GM21447 (cell line): ENCODE measurements around the gene PCDHB3.
"Not testable (repeated sequence)": the region's sequence is repeated elsewhere in the genome, so short reads cannot be mapped to it uniquely, and the experiment has no call there.

Experiments
- ATAC-seq: cut with Tn5 transposase; IDR thresholded peaks from one replicate; pipeline ENCODE4 v1.9.1; 2021; ENCODE audit not compliant: unreplicated experiment

The PCDHB3 gene

DNA sequence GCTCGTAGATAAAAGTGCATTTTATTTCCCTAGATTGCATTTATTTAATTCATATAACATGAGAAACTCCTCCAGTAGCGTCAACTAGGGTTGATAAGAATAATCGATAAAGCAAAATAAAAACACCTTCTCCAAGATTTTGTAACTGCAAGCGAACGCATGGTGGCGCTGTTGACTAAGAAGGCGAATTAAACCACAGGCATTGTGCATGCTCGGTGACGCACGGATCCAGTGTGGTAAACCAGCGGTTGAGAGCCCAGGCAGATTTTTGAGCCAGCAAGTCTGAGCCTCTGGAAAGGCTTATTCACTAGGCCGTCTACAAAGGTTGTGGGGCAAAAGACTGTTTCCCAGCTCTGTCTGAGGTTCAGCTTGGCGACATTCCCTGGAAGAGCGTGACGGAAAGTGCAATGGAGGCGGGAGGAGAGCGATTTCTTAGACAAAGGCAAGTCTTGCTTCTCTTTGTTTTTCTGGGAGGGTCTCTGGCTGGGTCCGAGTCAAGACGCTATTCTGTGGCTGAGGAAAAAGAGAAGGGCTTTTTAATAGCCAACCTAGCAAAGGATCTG, at the start of gene PCDHB3:
Gene PCDHB3 (plus strand): TSS at position 231 of the 563 bp plus-strand sequence. CDS start 177 bp downstream, at position 408.
- ATAC-seq = no peak

GRCh38 chr5:141050622-141051520, 49.4 kb upstream of the PCDHB3 start, which contains the start of gene PCDHB1:
TSS of gene PCDHB1 (plus strand) at chr5:141051374. CDS start at chr5:141051471, 97 bp downstream.
- ATAC-seq = no peak

- no peak for ATAC-seq
Observed at GRCh38 chr5:141051521-141051866, 48.8 kb upstream of the PCDHB3 start.

- no peak for ATAC-seq
Observed at GRCh38 chr5:141077826-141078225, 22.4 kb upstream of the PCDHB3 start.

DNA sequence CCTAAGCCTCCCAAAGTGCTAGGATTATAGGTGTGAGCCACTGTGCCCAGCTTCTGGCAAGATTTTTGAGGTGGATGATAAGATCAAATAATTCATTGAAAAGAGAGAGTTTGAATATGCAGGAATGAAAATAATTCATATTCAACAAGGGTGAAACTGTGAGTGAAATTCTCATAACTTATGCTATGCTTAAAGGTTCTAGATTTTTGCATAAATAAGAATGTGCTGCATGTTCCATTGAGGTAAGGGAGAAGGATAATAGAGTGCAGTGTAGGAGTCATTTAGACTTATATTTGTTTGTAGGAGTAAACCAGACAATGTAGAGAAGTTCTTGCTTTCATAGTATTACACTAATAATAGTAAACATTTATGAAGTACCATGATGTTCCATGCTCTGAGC, 18.0 kb upstream of the PCDHB3 start:
- no peak for ATAC-seq

GRCh38 chr5:141084487-141084989, 15.7 kb upstream of the PCDHB3 start:
- ATAC-seq = no peak

DNA sequence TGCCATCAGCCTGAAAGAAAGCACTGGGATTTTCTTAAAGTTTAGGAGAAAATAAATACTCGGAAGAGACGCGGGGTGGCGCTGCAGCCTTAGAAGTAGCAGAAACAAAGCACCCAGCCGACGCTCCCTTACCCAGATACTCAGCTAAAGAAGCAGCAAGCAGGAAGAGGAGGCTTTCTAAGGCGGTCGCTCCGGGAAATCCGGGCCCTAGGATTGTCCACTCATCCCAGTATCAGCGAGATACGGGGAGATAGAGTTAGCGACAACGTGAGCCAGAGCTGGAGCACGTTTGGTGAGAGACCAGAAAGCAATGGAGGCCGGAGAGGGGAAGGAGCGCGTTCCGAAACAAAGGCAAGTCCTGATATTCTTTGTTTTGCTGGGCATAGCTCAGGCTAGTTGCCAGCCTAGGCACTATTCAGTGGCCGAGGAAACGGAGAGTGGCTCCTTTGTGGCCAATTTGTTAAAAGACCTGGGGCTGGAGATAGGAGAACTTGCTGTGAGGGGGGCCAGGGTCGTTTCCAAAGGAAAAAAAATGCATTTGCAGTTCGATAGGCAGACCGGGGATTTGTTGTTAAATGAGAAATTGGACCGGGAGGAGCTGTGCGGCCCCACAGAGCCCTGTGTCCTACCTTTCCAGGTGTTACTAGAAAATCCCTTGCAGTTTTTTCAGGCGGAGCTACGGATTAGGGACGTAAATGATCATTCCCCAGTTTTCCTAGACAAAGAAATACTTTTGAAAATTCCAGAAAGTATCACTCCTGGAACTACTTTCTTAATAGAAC, 5.6 kb upstream of the PCDHB3 start, which contains the start of gene PCDHB2:
Gene PCDHB2 (plus strand): TSS at position 135 of the 782 bp plus-strand sequence. CDS start 176 bp downstream, at position 311.
- no peak for ATAC-seq

DNA sequence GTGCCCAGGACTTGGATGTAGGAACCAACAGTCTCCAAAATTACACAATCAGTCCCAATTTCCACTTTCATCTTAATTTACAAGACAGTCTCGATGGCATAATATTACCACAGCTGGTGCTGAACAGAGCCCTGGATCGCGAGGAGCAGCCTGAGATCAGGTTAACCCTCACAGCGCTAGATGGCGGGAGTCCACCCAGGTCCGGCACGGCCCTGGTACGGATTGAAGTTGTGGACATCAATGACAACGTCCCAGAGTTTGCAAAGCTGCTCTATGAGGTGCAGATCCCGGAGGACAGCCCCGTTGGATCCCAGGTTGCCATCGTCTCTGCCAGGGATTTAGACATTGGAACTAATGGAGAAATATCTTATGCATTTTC, 5.0 kb upstream of the PCDHB3 start:
- ATAC-seq = no peak

- ATAC-seq = not testable (repeated sequence)
Observed at GRCh38 chr5:141096181-141096580, 4.1 kb upstream of the PCDHB3 start.

DNA sequence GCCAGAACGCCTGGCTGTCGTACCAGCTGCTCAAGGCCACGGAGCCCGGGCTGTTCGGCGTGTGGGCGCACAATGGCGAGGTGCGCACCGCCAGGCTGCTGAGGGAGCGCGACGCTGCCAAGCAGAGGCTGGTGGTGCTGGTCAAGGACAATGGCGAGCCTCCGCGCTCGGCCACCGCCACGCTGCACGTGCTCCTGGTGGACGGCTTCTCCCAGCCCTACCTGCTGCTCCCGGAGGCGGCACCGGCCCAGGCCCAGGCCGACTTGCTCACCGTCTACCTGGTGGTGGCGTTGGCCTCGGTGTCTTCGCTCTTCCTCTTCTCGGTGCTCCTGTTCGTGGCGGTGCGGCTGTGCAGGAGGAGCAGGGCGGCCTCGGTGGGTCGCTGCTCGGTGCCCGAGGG, 3.7 kb upstream of the PCDHB3 start:
- not testable (repeated sequence) for ATAC-seq

DNA sequence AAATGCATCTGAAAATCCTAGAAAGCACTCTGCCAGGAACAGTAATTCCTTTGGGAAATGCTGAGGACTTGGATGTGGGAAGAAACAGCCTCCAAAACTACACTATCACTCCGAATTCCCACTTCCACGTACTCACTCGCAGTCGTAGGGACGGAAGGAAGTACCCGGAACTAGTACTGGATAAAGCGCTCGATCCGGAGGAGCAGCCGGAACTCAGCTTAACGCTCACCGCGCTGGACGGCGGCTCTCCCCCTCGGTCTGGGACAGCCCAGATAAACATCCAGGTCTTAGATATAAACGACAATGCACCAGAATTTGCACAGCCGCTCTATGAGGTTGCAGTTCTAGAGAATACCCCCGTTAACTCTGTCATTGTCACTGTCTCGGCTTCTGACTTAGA, 786 bp downstream of the PCDHB3 start:
- ATAC-seq = no peak

DNA sequence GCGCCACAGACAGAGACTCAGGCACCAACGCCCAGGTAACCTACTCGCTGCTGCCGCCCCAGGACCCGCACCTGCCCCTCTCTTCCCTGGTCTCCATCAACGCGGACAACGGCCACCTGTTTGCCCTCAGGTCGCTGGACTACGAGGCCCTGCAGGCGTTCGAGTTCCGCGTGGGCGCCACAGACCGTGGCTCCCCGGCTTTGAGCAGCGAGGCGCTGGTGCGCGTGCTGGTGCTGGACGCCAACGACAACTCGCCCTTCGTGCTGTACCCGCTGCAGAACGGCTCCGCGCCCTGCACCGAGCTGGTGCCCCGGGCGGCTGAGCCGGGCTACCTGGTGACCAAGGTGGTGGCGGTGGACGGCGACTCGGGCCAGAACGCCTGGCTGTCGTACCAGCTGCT, 1.8 kb downstream of the PCDHB3 start:
- ATAC-seq = not testable (repeated sequence)

GRCh38 chr5:141102471-141102870, 2.2 kb downstream of the PCDHB3 start:
- not testable (repeated sequence) for ATAC-seq

GRCh38 chr5:141105350-141105749, 5.1 kb downstream of the PCDHB3 start:
- no peak for ATAC-seq

DNA sequence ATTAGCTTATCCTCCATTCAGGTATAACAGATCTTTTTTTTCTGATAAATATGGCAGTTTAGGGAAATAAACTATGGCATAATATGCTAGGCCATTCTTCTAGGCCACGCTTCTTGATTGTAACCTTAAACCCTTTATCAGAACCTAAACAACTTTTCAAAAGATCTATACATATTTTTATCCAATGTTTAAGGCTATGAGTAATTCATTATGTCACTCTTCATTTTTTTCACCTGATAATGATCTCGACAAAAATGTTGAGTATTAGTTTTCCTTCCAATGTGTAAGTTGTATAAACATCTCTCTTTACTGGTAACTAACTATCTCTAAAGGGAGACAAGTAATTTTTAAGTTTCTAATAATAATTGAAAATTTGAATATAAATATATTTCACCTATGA, 19.0 kb downstream of the PCDHB3 start:
- ATAC-seq = no peak

- no peak for ATAC-seq
Observed at GRCh38 chr5:141121563-141121962, 21.3 kb downstream of the PCDHB3 start, which contains the start of gene PCDHB4. TSS of gene PCDHB4 (plus strand) at chr5:141121818. CDS start at chr5:141121999, 181 bp downstream.

- no peak for ATAC-seq
Observed at GRCh38 chr5:141121985-141122384, 21.7 kb downstream of the PCDHB3 start.

DNA sequence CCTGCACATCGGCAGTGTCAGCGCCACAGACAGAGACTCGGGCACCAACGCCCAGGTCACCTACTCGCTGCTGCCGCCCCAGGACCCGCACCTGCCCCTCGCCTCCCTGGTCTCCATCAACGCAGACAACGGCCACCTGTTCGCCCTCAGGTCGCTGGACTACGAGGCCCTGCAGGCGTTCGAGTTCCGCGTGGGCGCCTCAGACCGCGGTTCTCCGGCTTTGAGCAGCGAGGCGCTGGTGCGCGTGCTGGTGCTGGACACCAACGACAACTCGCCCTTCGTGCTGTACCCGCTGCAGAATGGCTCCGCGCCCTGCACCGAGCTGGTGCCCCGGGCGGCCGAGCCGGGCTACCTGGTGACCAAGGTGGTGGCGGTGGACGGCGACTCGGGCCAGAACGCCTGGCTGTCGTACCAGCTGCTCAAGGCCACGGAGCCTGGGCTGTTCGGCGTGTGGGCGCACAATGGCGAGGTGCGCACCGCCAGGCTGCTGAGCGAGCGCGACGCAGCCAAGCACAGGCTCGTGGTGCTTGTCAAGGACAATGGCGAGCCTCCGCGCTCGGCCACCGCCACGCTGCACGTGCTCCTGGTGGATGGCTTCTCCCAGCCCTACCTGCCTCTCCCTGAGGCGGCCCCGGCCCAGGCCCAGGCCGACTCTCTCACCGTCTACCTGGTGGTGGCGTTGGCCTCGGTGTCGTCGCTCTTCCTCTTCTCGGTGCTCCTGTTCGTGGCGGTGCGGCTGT, 23.3 kb downstream of the PCDHB3 start:
- not testable (repeated sequence) for ATAC-seq

GRCh38 chr5:141127305-141127704, 27.0 kb downstream of the PCDHB3 start:
- no peak for ATAC-seq

DNA sequence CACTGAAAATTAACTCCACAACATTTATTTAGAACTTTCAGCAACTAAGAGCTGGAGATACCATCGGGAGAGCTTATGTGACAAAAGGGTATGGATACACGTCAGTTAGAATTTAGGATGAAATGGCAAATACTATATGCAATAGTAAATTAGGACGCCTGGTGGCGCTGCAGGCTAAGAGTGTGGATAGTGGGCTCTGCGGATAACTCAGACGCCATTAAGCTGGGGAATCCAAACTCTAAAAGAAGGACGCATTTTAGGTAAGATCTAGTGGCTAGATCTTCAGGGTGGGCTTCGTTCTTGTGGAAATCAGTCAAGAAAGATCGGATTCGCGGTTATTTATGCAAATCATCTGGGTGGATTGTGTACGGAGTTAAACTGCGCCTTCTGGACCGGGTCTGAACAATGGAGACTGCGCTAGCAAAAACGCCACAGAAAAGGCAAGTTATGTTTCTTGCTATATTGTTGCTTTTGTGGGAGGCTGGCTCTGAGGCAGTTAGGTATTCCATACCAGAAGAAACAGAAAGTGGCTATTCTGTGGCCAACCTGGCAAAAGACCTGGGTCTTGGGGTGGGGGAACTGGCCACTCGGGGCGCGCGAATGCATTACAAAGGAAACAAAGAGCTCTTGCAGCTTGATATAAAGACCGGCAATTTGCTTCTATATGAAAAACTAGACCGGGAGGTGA, 34.9 kb downstream of the PCDHB3 start, which contains the start of gene PCDHB5:
Gene PCDHB5 (plus strand): TSS at position 177 of the 688 bp plus-strand sequence. CDS start 229 bp downstream, at position 406.
- ATAC-seq = no peak
